ENCODE data around the gene OSBPL9.

GRCh38 chr1:51615780-51616291 lies 1.1 kb upstream of the OSBPL9 start:
- no peak for TF ChIP-seq CTCF (IDR thresholded peaks at IDR 0.05)
- TF ChIP-seq ZFX (IDR thresholded peaks at IDR 0.05; ENCODE audit: borderline replicate concordance) = no peak

Data from 22Rv1 (cell line).